Neuronal stem cell (in vitro differentiated cells): ENCODE measurements around the gene MARS1.

Experiments used
- DNase-seq: peaks from one replicate; pipeline ENCODE4 v3.0.0-alpha.2; 2013; ENCODE audit warnings: low spot score
- H2AFZ ChIP-seq: one replicate; pipeline ENCODE4 v1.6.1; 2013; ENCODE audit warnings: mild to moderate bottlenecking, low read length, inconsistent platforms
- H2AK5ac ChIP-seq: 2 replicates; pipeline ENCODE4 v1.6.1; 2013; ENCODE audit warnings: low read depth, mild to moderate bottlenecking, inconsistent platforms, low read length, moderate library complexity, mixed read lengths
- H2BK120ac ChIP-seq: 2 replicates; pipeline ENCODE4 v1.6.1; 2013; ENCODE audit warnings: low read depth, mild to moderate bottlenecking, inconsistent platforms, low read length, moderate library complexity, mixed read lengths
- H2BK12ac ChIP-seq: one replicate; pipeline ENCODE4 v1.6.1; 2013; ENCODE audit warnings: low read length, inconsistent platforms
- H2BK15ac ChIP-seq: 2 replicates; pipeline ENCODE4 v1.6.1; 2013; ENCODE audit warnings: mild to moderate bottlenecking, low read length, inconsistent platforms, mixed read lengths
- H2BK5ac ChIP-seq: one replicate; pipeline ENCODE4 v1.6.1; 2013; ENCODE audit warnings: inconsistent platforms, mild to moderate bottlenecking, low read length, moderate library complexity
- H3K14ac ChIP-seq: one replicate; pipeline ENCODE4 v1.6.1; 2013; ENCODE audit warnings: low read length, inconsistent platforms
- H3K18ac ChIP-seq: 2 replicates; pipeline ENCODE4 v1.6.1; 2013; ENCODE audit warnings: low read length, inconsistent platforms
- H3K23ac ChIP-seq: 2 replicates; pipeline ENCODE4 v1.6.1; 2013; ENCODE audit warnings: low read depth, mild to moderate bottlenecking, mixed read lengths, low read length, inconsistent platforms; ENCODE audit not compliant: poor library complexity
- H3K27ac ChIP-seq: replicated peaks from 3 replicates; pipeline ENCODE4 v1.5.1; 2013; ENCODE audit warnings: low read length, inconsistent platforms
- H3K27me3 ChIP-seq, 3 experiments: 2 replicates each; pipeline ENCODE4 v1.6.1; 2013; ENCODE audit warnings: low read length in 3 of 3, mild to moderate bottlenecking in 2 of 3, inconsistent platforms in 1 of 3, low read depth in 1 of 3, mixed read lengths in 1 of 3, moderate library complexity in 1 of 3; ENCODE audit not compliant: control insufficient read depth in 3 of 3, insufficient read depth in 3 of 3
- H3K36me3 ChIP-seq, 2 donors: replicated peaks in 1 of 2; 2 replicates each; pipeline ENCODE4 v1.6.1; 2013; ENCODE audit warnings: low read length in 2 of 2; ENCODE audit not compliant: control insufficient read depth in 2 of 2, insufficient read depth in 2 of 2
- H3K4ac ChIP-seq: 2 replicates; pipeline ENCODE4 v1.6.1; 2013; ENCODE audit warnings: inconsistent platforms, mild to moderate bottlenecking, low read length, moderate library complexity
- H3K4me1 ChIP-seq, 2 donors: 1 replicate in 1 of 2; 2 replicates in 1 of 2; pipeline ENCODE4 v1.6.1; 2013; ENCODE audit warnings: low read length in 2 of 2, low read depth in 1 of 2; ENCODE audit not compliant: control insufficient read depth in 2 of 2, insufficient read depth in 1 of 2
- H3K4me2 ChIP-seq: one replicate; pipeline ENCODE4 v1.6.1; 2013; ENCODE audit warnings: mild to moderate bottlenecking, low read length, inconsistent platforms; ENCODE audit not compliant: insufficient read depth, poor library complexity, severe bottlenecking
- H3K4me3 ChIP-seq, 2 donors: 2 replicates each; pipeline ENCODE4 v1.5.1; 2013; ENCODE audit warnings: low read length in 2 of 2, mild to moderate bottlenecking in 2 of 2, inconsistent platforms in 1 of 2, moderate library complexity in 1 of 2
- H3K79me1 ChIP-seq: one replicate; pipeline ENCODE4 v1.6.1; 2013; ENCODE audit warnings: low read depth, mild to moderate bottlenecking, inconsistent platforms, low read length, moderate library complexity
- H3K9ac ChIP-seq: one replicate; pipeline ENCODE4 v1.6.1; 2013; ENCODE audit warnings: mild to moderate bottlenecking, low read depth, low read length, inconsistent platforms; ENCODE audit not compliant: poor library complexity
- H3K9me3 ChIP-seq, 2 donors: replicated peaks in 1 of 2; 2 replicates each; pipeline versions ENCODE3 to v1.6.1; 2013; ENCODE audit warnings: low read length in 2 of 2, mild to moderate bottlenecking in 2 of 2, inconsistent platforms in 1 of 2, low read depth in 1 of 2, mixed read lengths in 1 of 2, moderate library complexity in 1 of 2; ENCODE audit not compliant: control insufficient read depth in 2 of 2, insufficient read depth in 1 of 2
- H4K8ac ChIP-seq: one replicate; pipeline ENCODE4 v1.6.1; 2013; ENCODE audit warnings: low read depth, mild to moderate bottlenecking, inconsistent platforms, low read length, moderate library complexity
- H4K91ac ChIP-seq: one replicate; pipeline ENCODE4 v1.6.1; 2013; ENCODE audit warnings: low read length, low read depth, mild to moderate bottlenecking, inconsistent platforms; ENCODE audit not compliant: poor library complexity
- WGBS, 2 donors: extraction: QIAGEN DNeasy Blood & Tissue Kit; methylation state at CpG; one replicate each; pipeline ENCODE4 v1.1.7; 2013; ENCODE audit warnings: missing lambda C conversion rate in 2 of 2, mixed read lengths in 1 of 2; ENCODE audit not compliant: insufficient read length in 2 of 2, insufficient replicate concordance in 1 of 2; ENCODE audit errors: extremely low coverage in 2 of 2; 5-methylcytosine and 5-hydroxymethylcytosine counted together

MARS1 gene

DNA sequence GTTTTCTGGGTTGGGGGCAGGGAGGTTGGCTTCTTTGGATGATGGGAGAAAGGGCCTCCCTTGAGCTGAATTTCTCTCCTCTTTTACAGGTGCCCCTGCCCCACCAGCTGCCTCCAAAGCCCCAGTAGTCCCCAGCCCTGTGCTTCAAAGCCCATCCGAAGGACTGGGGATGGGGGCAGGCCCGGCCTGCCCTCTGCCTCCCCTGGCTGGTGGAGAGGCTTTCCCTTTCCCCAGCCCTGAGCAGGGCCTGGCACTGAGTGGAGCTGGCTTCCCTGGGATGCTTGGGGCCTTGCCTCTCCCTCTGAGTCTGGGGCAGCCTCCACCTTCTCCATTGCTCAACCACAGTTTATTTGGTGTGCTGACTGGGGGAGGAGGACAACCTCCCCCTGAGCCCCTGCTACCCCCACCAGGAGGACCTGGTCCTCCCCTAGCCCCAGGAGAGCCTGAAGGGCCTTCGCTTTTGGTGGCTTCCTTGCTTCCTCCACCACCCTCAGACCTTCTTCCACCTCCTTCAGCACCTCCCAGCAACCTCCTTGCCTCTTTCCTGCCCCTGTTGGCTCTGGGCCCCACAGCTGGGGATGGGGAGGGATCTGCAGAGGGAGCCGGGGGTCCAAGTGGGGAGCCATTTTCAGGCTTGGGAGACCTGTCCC is 38.7 kb downstream of the MARS1 start:
- no CpG with 5 or more reads among the region's 4 CpGs for WGBS, 2 donors
- peaks cover 3% of the 10 kb centered on the region for H3K79me1 ChIP-seq

GRCh38 chr12:57527184-57527583 is 39.3 kb downstream of the MARS1 start:
- H3K4me2 ChIP-seq, result no peak overlapping the region
- H2BK15ac ChIP-seq, result no peak overlapping the region
- peaks cover 40 to 80% of the 10 kb centered on the region in 2 donors for H3K36me3 ChIP-seq
- no peak overlapping the region for H3K9ac ChIP-seq
- H4K8ac ChIP-seq, result no peak overlapping the region
- H3K23ac ChIP-seq, result no peak overlapping the region
- no peak for DNase-seq
- H3K4me1 ChIP-seq, result peaks cover 13 to 15% of the 10 kb centered on the region in 2 donors
- no peak overlapping the region for H2AK5ac ChIP-seq
- H3K9me3 ChIP-seq, result no peaks in the 10 kb centered on the region
- WGBS, 2 donors, result no CpG with 5 or more reads among the region's 5 CpGs
- no peak overlapping the region for H3K14ac ChIP-seq
- no peak overlapping the region for H2BK5ac ChIP-seq
- no peak overlapping the region for H2BK120ac ChIP-seq
- H2AFZ ChIP-seq, result no peak overlapping the region
- no peak overlapping the region for H3K4ac ChIP-seq
- H3K4me3 ChIP-seq, result no peak overlapping the region
- no peak overlapping the region for H3K27ac ChIP-seq
- no peak overlapping the region for H3K18ac ChIP-seq
- H3K79me1 ChIP-seq, result peaks cover 3% of the 10 kb centered on the region
- H4K91ac ChIP-seq, result no peak overlapping the region
- no peak overlapping the region for H2BK12ac ChIP-seq
- no peaks in the 10 kb centered on the region for H3K27me3 ChIP-seq

More for the DNA sequence above, 38.7 kb downstream of the MARS1 start:
- Histone ChIP-seq H3K14ac (no peak overlapping the region), H3K9me3 (no peaks in the 10 kb centered on the region), H3K27ac (no peak overlapping the region), H3K4me1 (peaks cover 16 to 19% of the 10 kb centered on the region in 2 donors), H2BK5ac (no peak overlapping the region), H2AK5ac (no peak overlapping the region), H2AFZ (no peak overlapping the region), H4K8ac (no peak overlapping the region), H3K9ac (no peak overlapping the region), H2BK12ac (no peak overlapping the region), H2BK120ac (no peak overlapping the region), H3K36me3 (peaks cover 35 to 75% of the 10 kb centered on the region in 2 donors), H4K91ac (no peak overlapping the region), H3K4me3 (no peak overlapping the region), H3K4ac (no peak overlapping the region), H3K23ac (no peak overlapping the region), H3K4me2 (no peak overlapping the region), H3K18ac (no peak overlapping the region), H2BK15ac (no peak overlapping the region), H3K27me3 (no peaks in the 10 kb centered on the region)
- no peak for DNase-seq

DNA sequence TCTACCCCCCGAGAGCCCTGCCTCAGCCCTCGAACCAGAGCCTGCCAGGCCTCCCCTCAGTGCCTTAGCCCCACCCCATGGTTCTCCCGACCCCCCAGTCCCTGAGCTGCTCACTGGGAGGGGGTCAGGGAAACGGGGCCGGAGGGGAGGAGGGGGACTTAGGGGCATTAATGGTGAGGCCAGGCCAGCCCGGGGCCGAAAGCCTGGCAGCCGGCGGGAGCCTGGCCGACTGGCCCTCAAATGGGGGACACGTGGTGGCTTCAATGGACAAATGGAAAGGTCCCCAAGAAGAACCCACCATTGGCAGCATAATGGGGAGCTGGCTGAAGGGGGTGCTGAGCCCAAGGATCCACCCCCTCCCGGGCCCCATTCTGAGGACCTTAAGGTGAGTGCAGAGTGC is 40.3 kb downstream of the MARS1 start:
- H2BK5ac ChIP-seq, result no peak overlapping the region
- peaks cover 48 to 90% of the 10 kb centered on the region in 2 donors for H3K36me3 ChIP-seq
- no peak overlapping the region for H3K4me3 ChIP-seq
- H3K9ac ChIP-seq, result no peak overlapping the region
- H4K91ac ChIP-seq, result no peak overlapping the region
- no peak overlapping the region for H3K23ac ChIP-seq
- H3K79me1 ChIP-seq, result peaks cover 3% of the 10 kb centered on the region
- H3K27ac ChIP-seq, result no peak overlapping the region
- peaks cover 12 to 15% of the 10 kb centered on the region in 2 donors for H3K4me1 ChIP-seq
- H4K8ac ChIP-seq, result no peak overlapping the region
- DNase-seq, result no peak
- no peak overlapping the region for H3K14ac ChIP-seq
- H3K4ac ChIP-seq, result no peak overlapping the region
- H2BK120ac ChIP-seq, result no peak overlapping the region
- H3K4me2 ChIP-seq, result no peak overlapping the region
- no peak overlapping the region for H2BK12ac ChIP-seq
- no peak overlapping the region for H2AFZ ChIP-seq
- no peaks in the 10 kb centered on the region for H3K9me3 ChIP-seq
- no peaks in the 10 kb centered on the region for H3K27me3 ChIP-seq
- no peak overlapping the region for H3K18ac ChIP-seq
- no peak overlapping the region for H2AK5ac ChIP-seq
- no peak overlapping the region for H2BK15ac ChIP-seq
- WGBS, 2 donors, result no CpG with 5 or more reads among the region's 12 CpGs

GRCh38 chr12:57528831-57529555 is 41.1 kb downstream of the MARS1 start:
- WGBS, 2 donors, result 100% methylated on average over 1 of the region's 10 CpGs; no CpG with 5 or more reads in 1 of the 2 donors
- peaks cover 52 to 95% of the 10 kb centered on the region in 2 donors for H3K36me3 ChIP-seq
- H2BK5ac ChIP-seq, result no peak overlapping the region
- no peak overlapping the region for H3K4ac ChIP-seq
- no peak overlapping the region for H4K8ac ChIP-seq
- H3K27ac ChIP-seq, result no peak overlapping the region
- H3K14ac ChIP-seq, result no peak overlapping the region
- peaks cover 6 to 10% of the 10 kb centered on the region in 2 donors for H3K4me1 ChIP-seq
- H3K4me3 ChIP-seq, result no peak overlapping the region
- H4K91ac ChIP-seq, result no peak overlapping the region
- H3K79me1 ChIP-seq, result peaks cover under 1% of the 10 kb centered on the region
- H3K18ac ChIP-seq, result no peak overlapping the region
- no peak overlapping the region for H2AK5ac ChIP-seq
- no peak overlapping the region for H3K4me2 ChIP-seq
- no peak for DNase-seq
- no peak overlapping the region for H3K9ac ChIP-seq
- no peaks in the 10 kb centered on the region for H3K27me3 ChIP-seq
- H2BK120ac ChIP-seq, result no peak overlapping the region
- H3K9me3 ChIP-seq, result no peaks in the 10 kb centered on the region
- no peak overlapping the region for H2AFZ ChIP-seq
- H2BK12ac ChIP-seq, result no peak overlapping the region
- H3K23ac ChIP-seq, result no peak overlapping the region
- H2BK15ac ChIP-seq, result no peak overlapping the region
